GM06990 (cell line): ENCODE data around the gene FBLN2.

Experiments used
- DNase-seq: peaks from one replicate; pipeline ENCODE4 v3.0.0-alpha.2; 2011; ENCODE audit not compliant: insufficient read length; ENCODE audit errors: extremely low read depth
- H3K27me3 ChIP-seq: replicated peaks from 2 replicates; pipeline ENCODE4 v1.6.0; 2011; ENCODE audit warnings: low read length; ENCODE audit not compliant: control insufficient read depth, insufficient read depth
- H3K36me3 ChIP-seq: 2 replicates; pipeline ENCODE4 v1.5.1; 2011; ENCODE audit warnings: low read length; ENCODE audit not compliant: control insufficient read depth, insufficient read depth
- H3K4me3 ChIP-seq: replicated peaks from 2 replicates; pipeline ENCODE4 v1.5.1; 2011; ENCODE audit warnings: low read depth, mild to moderate bottlenecking, control low read depth, low read length
- TF ChIP-seq, protein P1 (sequence below): IDR thresholded peaks from 2 replicates; pipeline ENCODE4 v1.5.1; 2011; ENCODE audit warnings: low read length, control low read depth, mild to moderate bottlenecking, inconsistent platforms; ENCODE audit not compliant: insufficient read depth, poor library complexity, severe bottlenecking

FBLN2 gene

DNA sequence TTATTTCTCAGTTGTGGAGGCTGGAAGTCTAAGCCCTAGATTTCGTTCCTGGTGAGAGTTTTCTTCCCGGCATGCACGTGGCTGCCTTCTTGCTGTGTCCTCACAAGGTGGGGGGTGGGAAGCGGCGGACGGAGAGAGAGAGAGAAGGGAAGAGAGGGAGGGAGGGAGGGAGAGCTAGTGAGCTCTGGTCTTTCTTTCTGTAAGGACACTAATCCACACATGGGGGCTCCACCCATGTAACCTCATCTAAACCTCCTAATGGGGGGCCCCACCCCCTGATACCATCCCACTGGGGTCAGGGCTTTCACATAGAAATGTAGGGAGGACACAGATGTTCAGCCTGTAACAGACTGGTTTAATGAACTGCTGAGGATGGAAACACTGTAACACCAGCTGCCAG, 7.3 kb downstream of the FBLN2 start:
- no peak overlapping the region for H3K4me3 ChIP-seq
- TF ChIP-seq, protein P1, sequence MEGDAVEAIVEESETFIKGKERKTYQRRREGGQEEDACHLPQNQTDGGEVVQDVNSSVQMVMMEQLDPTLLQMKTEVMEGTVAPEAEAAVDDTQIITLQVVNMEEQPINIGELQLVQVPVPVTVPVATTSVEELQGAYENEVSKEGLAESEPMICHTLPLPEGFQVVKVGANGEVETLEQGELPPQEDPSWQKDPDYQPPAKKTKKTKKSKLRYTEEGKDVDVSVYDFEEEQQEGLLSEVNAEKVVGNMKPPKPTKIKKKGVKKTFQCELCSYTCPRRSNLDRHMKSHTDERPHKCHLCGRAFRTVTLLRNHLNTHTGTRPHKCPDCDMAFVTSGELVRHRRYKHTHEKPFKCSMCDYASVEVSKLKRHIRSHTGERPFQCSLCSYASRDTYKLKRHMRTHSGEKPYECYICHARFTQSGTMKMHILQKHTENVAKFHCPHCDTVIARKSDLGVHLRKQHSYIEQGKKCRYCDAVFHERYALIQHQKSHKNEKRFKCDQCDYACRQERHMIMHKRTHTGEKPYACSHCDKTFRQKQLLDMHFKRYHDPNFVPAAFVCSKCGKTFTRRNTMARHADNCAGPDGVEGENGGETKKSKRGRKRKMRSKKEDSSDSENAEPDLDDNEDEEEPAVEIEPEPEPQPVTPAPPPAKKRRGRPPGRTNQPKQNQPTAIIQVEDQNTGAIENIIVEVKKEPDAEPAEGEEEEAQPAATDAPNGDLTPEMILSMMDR: no peak
- DNase-seq: no peak
- peaks cover 2% of the 10 kb centered on the region for H3K27me3 ChIP-seq
- no peaks in the 10 kb centered on the region for H3K36me3 ChIP-seq

DNA sequence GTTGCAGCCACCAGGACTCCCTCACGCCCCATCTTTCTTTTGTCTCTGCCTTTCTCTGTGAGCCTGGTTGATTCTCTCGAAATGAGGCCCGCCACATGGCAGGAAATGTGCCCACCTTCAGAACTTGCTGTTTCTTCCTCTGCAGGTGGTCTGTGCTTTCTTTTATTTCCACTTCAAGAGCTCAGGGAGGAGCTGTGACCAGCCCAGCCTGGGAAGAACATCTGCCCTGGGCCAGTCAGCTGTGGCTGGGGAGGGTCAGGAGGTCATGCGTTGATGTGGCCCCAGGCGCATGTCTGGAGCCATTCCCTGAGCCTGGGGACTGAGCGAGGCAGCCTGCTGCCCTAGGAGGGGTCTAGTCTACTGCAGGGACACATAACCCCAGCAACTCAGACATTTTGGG, 8.0 kb downstream of the FBLN2 start:
- TF ChIP-seq, protein P1: no peak
- no peak for DNase-seq
- Histone ChIP-seq H3K4me3 (no peak overlapping the region), H3K36me3 (no peaks in the 10 kb centered on the region), H3K27me3 (peaks cover 2% of the 10 kb centered on the region)

DNA sequence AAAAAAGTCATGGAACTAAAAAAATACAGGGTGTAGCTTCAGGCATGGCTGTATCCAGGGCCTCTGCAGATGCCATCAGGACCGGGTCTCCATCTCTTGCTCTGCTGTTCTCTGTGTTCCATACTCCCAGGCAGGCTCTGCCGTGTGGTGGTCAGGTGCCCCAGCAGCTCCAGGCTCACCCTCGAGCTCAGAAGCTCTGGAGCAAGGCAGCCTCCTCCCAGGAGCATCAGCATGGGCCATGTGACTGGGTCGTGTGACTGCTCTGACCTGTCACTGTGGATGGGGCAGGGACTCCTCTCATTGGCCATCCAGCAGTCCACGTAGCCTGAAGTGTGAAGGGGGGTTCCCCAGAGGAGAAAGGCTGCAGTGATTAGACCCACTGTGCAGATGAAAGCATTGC, 8.5 kb downstream of the FBLN2 start:
- TF ChIP-seq, protein P1: no peak
- Histone ChIP-seq H3K36me3 (no peaks in the 10 kb centered on the region), H3K27me3 (peaks cover 2% of the 10 kb centered on the region), H3K4me3 (no peak overlapping the region)
- no peak for DNase-seq

DNA sequence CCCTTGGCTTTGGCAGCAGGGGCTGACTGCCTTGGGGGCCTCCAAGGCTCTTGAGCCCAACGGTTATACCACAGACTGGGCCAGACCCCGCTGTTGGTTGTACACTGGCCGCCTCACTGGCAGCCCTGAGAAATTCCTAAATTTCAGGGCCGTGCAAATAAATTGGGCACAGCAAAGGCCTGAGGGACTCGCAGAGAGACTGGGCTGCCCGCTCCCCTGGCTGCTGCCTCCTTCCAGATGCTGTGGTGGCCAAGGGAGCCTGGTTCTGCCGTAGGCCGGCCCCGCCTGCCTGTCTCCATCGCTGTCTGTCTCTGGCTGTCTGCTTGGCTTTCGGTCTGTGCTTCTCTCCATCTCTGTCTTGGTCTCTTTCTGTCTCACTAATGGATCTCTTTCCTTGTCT, 9.0 kb downstream of the FBLN2 start:
- Histone ChIP-seq H3K36me3 (no peaks in the 10 kb centered on the region), H3K27me3 (peaks cover 2% of the 10 kb centered on the region), H3K4me3 (no peak overlapping the region)
- no peak for DNase-seq
- TF ChIP-seq, protein P1: no peak

DNA sequence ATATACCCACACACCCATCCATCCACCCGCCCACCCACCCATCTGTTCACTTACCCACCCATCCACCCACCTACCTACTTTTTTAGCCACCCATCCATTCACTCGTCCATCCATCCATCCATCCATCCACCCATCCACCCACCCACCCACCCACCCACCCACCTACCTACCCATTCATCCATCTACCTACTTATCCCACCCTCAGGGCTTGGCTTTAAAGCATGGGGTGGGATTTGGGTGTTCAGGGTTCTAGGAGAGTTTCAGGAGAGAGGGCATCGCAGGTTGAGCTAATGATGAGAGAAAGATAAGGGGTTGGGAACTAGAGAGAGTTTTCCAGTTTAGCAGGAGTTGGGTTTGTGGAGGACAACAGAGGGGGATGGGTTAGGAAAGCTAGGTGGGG, 9.7 kb downstream of the FBLN2 start:
- Histone ChIP-seq H3K27me3 (peaks cover 2% of the 10 kb centered on the region), H3K4me3 (no peak overlapping the region), H3K36me3 (no peaks in the 10 kb centered on the region)
- TF ChIP-seq, protein P1: no peak
- no peak for DNase-seq

DNA sequence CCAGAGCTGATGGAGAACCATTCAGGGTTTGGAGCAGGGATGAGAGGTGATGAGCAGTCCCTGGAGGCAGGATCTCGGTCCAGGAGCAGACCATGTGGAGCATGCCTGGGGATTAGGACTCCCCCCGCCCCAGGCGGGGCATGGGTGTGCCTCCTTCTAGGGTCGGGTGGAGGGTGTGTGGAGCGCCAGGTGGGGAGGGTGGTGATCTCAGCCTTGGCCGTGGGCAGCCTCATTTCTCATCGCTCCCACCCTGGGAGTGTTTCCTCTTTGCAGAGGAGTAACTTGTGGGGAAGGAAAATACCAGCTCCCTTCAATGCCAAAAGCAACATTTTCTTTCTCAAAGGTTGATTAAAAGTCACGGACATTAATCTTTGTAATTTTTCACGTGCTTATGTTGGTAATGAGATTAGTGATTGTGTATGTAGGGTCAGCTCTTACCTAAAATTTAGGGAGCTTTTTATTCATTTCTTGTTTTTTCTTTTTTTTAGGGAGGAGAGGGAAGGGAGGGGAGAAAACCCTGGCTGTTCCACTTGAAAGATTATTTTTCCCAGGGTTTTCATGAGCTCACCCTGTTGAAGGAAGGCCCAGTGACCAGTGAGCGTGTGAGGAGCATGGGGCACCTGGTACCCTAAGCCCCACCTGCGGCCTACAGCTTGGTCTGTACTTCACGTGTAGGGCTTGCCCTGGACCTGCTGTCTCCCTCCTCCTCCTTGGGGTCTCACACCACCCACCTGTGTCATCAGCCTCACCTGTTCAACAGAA, 11.0 kb downstream of the FBLN2 start:
- TF ChIP-seq, protein P1: no peak
- H3K36me3 ChIP-seq: no peaks in the 10 kb centered on the region
- no peaks in the 10 kb centered on the region for H3K27me3 ChIP-seq
- DNase-seq: no peak
- no peak overlapping the region for H3K4me3 ChIP-seq
